Measurements from ENCODE around the gene TIGD7.

Gene TIGD7

GRCh38 chr16:3249451-3249850 is 55.8 kb downstream of the TIGD7 start:
- no peak overlapping the region for H3K4me3 ChIP-seq (ENCODE audit: low read length)
- no peaks in the 10 kb centered on the region for H3K36me3 ChIP-seq (ENCODE audit: insufficient read depth, low read length)
- H3K27me3 ChIP-seq (ENCODE audit: insufficient read depth, low read length), result peaks cover 38% of the 10 kb centered on the region
- H3K4me1 ChIP-seq (ENCODE audit: insufficient read depth, low read length), result no peaks in the 10 kb centered on the region
- H2AFZ ChIP-seq (ENCODE audit: low read depth, low read length), result no peak overlapping the region
- H3K9me3 ChIP-seq (ENCODE audit: low read length), result no peaks in the 10 kb centered on the region

DNA sequence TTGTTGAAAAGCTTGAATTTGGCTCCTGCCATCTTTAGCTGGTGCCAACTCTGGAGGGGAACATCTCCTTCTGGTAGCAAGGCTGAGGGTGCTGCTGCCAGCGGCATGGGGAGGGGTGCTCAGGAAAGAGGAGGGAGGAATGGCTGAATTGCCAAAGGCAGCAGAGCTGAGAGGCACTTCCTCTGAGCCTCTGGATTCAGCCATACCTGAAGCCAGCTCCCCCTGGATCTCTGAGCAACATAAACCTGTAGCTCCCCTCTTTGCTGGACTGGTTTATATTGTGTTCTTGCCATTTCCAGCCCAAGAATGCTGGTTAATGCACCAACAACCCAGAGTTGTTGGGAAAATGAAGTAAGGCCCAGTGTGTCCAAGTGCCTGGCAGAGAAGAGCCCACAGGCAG is 56.2 kb downstream of the TIGD7 start:
- peaks cover 40% of the 10 kb centered on the region for H3K27me3 ChIP-seq (ENCODE audit: insufficient read depth, low read length)

More for the DNA sequence above, 56.2 kb downstream of the TIGD7 start:
- H3K36me3 ChIP-seq (ENCODE audit: insufficient read depth, low read length), result no peaks in the 10 kb centered on the region
- no peak overlapping the region for H3K4me3 ChIP-seq (ENCODE audit: low read length)
- peaks cover 2% of the 10 kb centered on the region for H3K9me3 ChIP-seq (ENCODE audit: low read length)
- no peaks in the 10 kb centered on the region for H3K4me1 ChIP-seq (ENCODE audit: insufficient read depth, low read length)
- no peak overlapping the region for H2AFZ ChIP-seq (ENCODE audit: low read depth, low read length)
